ENCODE data around the gene DDAH1. TPM values are rescaled to one million over a fixed set of nuclear protein-coding genes. Genes with fewer than 3 reads are reported as not detected.

Gene DDAH1
- total RNA-seq, 1 experiment from 2014 or later: 36.3 TPM

DNA sequence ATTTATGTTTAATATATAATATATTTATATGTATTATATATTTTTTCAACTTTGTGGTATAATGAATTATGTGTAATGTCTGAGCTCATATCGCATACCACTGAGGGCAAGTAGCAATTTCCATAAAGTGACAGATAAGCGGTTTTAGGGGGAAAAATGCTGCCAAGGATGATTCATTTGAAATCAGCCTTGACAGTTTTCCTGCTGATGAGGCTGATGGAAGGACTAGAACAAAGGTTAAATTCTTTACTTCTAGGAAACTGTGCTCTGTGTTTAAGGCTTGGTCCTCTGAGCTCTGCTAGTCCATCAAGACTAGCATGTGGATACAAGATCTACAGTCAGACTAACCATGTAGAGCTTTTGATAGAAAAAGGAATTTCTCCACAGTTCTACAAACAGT lies 19.3 kb upstream of the DDAH1 start:
- Mint-ChIP-seq H3K4me3 (no peak overlapping the region), H3K27ac (no peak overlapping the region), H3K9me3 (no peaks in the 10 kb centered on the region), H3K4me1 (no peaks in the 10 kb centered on the region), H3K27me3 (ENCODE audit: low read depth) (no peaks in the 10 kb centered on the region), H3K36me3 (ENCODE audit: insufficient read depth in 1 of 3, low read depth in 3 of 3) (no peaks in the 10 kb centered on the region)
- no peak overlapping the region for H3K14ac ChIP-seq (ENCODE audit: insufficient read depth, low read length)
- no peak overlapping the region for H2BK5ac ChIP-seq (ENCODE audit: insufficient read length, low read length)
- TF ChIP-seq, protein P1, sequence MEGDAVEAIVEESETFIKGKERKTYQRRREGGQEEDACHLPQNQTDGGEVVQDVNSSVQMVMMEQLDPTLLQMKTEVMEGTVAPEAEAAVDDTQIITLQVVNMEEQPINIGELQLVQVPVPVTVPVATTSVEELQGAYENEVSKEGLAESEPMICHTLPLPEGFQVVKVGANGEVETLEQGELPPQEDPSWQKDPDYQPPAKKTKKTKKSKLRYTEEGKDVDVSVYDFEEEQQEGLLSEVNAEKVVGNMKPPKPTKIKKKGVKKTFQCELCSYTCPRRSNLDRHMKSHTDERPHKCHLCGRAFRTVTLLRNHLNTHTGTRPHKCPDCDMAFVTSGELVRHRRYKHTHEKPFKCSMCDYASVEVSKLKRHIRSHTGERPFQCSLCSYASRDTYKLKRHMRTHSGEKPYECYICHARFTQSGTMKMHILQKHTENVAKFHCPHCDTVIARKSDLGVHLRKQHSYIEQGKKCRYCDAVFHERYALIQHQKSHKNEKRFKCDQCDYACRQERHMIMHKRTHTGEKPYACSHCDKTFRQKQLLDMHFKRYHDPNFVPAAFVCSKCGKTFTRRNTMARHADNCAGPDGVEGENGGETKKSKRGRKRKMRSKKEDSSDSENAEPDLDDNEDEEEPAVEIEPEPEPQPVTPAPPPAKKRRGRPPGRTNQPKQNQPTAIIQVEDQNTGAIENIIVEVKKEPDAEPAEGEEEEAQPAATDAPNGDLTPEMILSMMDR (conservative IDR thresholded peaks at IDR 0.05): no peak
- H2BK12ac ChIP-seq (ENCODE audit: insufficient read length, low read depth, low read length): no peak overlapping the region
- no peak overlapping the region for H3K9ac ChIP-seq (ENCODE audit: extremely low read depth, insufficient read length, low read length)
- no peak overlapping the region for H3K23ac ChIP-seq (ENCODE audit: insufficient read length, low read depth, low read length)
- no peak overlapping the region for H4K91ac ChIP-seq (ENCODE audit: insufficient read length, low read depth, low read length)
- no peaks in the 10 kb centered on the region for H3K27me3 ChIP-seq (ENCODE audit: insufficient read depth, low read length)
- H2BK15ac ChIP-seq (ENCODE audit: low read depth, low read length): no peak overlapping the region
- no peaks in the 10 kb centered on the region for H4K20me1 ChIP-seq (ENCODE audit: control insufficient read depth, insufficient read depth, insufficient read length)
- no CpG with 5 or more reads among the region's 2 CpGs for WGBS (ENCODE audit: extremely low coverage, insufficient read length, low lambda C conversion rate)
- no peaks in the 10 kb centered on the region for H3K23me2 ChIP-seq (ENCODE audit: insufficient read length, low read depth, low read length, poor library complexity, severe bottlenecking)
- no peak overlapping the region for H4K5ac ChIP-seq (ENCODE audit: insufficient read length, low read depth, low read length)
- H3K79me2 ChIP-seq (ENCODE audit: insufficient read depth, low read length): no peaks in the 10 kb centered on the region
- no peak overlapping the region for H3K4me2 ChIP-seq (ENCODE audit: insufficient read depth, insufficient read length, low read length)
- H3K18ac ChIP-seq (ENCODE audit: insufficient read length, low read depth, low read length): no peak overlapping the region
- no peak overlapping the region for H2AFZ ChIP-seq (ENCODE audit: low read length)
- H3K4me1 ChIP-seq (ENCODE audit: insufficient read depth, low read length): no peaks in the 10 kb centered on the region
- no peak overlapping the region for H3K27ac ChIP-seq (ENCODE audit: insufficient read length, low read depth, low read length)
- DNase-seq: no peak
- H2AK5ac ChIP-seq (ENCODE audit: insufficient read length, low read length): no peak overlapping the region
- no peak overlapping the region for H3K4ac ChIP-seq (ENCODE audit: low read depth, low read length)
- no peak overlapping the region for H2BK20ac ChIP-seq (ENCODE audit: low read depth, low read length, poor library complexity, severe bottlenecking)
- H2BK120ac ChIP-seq (ENCODE audit: low read depth, low read length, poor library complexity, severe bottlenecking): no peak overlapping the region
- no peaks in the 10 kb centered on the region for H3K79me1 ChIP-seq (ENCODE audit: insufficient read depth, low read depth, low read length, poor library complexity, severe bottlenecking)
- H3K9me3 ChIP-seq (ENCODE audit: control insufficient read depth, low read depth, low read length): no peaks in the 10 kb centered on the region
- no peak overlapping the region for H4K8ac ChIP-seq (replicated peaks; ENCODE audit: insufficient read length, low read depth, low read length)
- no peak overlapping the region for H3T11ph ChIP-seq (ENCODE audit: low read length)
- H3K56ac ChIP-seq (ENCODE audit: insufficient read length, low read depth, low read length): no peak overlapping the region

All from H9 (cell line).